DMS114 treated with DMSO at 0.1 percent for 48 hours (cell line): ENCODE data around the gene ASPG.

Experiments
- DNase-seq: peaks from one replicate; lab custom pipeline; 2025; ENCODE audit not compliant: unreplicated experiment; lab: John Stamatoyannopoulos, UW

The ASPG gene

DNA sequence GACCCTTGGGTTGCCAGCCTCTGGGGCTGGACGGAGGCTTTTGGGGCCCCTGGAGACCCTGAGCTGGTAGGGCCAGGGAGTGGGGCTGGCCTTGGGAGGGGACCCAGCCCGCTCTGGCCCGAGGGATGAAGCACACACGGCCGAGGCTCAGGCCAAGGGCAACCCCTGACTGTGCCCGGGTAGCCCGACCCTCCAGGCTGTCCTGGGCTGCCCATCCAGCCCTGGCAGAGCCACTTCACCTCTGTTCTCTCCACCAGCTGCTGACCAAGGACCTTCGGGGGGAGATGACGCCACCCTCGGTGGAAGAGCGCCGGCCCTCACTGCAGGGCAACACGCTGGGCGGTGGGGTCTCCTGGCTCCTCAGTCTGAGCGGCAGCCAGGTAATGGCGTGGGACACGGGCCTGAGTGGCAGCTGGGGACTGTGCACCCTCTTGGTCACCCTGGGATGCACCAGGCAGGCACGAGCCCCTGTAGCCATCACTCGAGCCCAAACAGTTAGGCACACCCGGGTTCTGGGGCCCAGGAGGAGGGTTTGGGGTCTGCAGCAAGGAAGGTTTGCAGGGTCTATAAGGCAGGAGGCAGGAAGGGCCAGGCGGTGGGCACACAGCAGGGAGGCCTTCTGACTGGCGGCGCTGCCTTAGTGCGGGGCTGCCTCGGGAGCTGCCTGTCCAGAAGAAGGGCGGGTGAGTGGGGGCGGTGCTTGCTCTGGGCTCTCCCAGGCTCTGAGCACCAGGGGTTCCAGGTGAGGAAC, 19.7 kb downstream of the ASPG start:
- DNase-seq: no peak

DNA sequence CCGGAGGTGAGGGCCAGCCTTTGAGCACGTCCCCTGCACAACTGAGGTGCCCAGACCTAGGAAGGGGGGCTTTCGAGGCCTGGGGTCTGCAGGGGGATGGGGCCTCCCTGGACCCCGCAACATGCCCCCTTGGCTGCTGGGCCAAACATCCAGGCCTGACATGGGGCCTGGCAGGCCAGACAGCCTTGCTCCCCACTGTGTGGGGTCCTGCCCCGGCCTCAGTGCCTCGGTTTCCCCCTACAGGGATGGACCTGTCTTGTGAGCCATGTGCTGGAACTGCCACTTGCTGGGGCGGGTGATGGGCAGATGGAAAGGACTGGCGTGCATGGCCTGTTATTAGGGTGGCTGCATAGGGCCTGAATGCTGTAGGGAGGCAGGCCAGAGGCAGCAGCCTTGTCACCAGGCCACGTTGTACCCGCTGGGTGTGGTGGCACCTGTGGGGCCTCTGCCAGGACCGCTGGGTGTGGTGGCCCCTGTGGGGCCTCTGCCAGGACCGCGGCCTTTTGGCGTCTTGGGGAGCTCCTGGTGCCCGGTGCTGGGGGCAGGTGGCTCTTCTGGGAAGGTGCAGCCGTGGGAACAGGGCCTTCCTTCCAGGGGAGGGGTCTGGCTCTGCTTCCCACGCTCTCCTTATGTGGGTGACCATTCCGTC, 20.4 kb downstream of the ASPG start:
- no peak for DNase-seq

DNA sequence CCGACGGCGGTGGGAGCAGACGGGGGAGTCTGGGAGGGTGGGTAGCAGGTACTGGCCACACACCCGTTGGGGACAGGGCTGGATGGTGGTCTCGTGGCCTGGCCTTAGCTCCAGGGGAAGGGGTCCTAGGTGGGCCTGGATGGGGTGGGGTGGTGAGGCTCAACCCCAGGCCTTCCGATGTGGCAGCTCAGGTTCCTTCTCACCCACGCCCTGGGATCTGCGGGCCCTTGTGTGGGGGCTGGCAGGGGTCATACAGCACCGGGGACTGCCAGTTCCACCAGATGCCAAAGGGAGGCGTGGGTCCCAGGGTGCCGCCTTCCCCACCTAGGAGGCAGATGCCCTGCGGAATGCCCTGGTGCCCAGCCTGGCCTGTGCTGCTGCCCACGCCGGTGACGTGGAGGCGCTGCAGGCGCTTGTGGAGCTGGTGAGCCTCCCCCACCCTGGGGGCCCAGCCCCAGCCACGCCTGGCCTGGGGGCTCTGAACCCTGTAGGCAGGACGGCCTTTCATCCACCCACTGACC, 21.0 kb downstream of the ASPG start:
- DNase-seq: no peak

DNA sequence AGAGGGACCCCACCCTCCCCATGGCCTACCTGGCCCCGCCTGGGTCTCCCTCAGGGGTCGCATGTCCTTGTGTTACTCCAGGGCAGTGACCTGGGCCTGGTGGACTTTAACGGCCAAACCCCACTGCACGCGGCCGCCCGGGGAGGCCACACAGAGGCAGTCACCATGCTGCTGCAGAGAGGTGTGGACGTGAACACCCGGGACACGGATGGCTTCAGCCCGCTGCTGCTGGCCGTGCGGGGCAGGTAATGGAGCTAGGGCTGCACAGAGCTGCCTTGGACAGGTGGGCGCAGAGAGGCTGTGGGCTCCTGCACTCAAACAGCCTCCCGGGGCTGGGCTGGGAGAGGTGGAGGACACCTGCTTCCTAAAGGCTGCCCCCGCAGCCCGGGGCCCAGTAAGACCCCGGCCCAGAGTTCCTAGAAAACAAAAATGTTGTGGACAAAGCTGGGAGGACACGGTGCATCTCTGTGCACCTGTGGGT, 21.6 kb downstream of the ASPG start:
- DNase-seq: no peak

DNA sequence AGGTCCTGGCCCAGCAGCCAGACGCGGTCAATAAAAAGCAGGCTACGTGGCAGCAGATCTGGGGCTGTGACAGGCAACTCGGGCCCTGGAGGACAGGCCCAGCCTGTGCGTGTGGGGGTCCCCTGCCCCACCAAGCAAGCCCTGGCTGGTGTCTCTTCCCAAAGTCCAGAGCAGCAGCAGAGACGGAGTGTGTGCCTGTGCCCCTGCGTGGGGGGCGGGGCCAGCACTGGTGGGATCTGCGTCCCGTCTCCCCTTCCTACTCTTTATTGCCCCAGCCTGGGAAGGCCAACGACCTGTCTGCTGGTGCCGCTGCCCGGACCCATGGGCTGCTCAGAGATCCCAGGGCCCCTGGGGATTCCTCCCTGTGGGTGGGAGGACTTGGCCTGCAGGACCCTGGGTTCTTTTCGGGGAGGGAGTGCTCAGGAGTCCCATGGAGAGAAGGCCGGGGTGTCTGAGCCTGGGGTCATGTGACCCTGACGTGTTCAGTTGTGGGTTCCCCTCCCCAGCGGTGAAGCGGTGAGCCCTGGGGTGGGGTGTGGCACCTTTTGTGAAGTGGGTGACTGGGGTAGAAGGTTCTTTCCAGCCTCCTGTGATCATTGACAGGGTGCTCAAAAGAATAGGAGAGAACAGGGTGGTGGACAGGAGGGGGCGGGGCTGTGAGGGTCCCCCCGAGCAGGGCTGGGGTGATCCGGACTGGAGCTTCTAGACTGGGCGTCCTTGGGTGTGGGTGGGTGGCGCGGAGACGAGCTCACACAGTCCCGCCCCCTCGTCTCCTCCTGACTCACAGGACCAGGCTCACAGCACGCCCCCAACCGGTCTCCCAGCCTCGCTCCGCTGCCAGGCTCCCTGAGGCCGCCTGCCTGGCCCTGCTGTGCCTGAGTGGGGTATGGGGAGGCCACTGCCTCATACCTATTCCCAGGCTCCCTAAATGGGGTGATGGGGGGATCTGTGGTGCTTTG, 22.4 kb downstream of the ASPG start:
- DNase-seq: no peak

DNA sequence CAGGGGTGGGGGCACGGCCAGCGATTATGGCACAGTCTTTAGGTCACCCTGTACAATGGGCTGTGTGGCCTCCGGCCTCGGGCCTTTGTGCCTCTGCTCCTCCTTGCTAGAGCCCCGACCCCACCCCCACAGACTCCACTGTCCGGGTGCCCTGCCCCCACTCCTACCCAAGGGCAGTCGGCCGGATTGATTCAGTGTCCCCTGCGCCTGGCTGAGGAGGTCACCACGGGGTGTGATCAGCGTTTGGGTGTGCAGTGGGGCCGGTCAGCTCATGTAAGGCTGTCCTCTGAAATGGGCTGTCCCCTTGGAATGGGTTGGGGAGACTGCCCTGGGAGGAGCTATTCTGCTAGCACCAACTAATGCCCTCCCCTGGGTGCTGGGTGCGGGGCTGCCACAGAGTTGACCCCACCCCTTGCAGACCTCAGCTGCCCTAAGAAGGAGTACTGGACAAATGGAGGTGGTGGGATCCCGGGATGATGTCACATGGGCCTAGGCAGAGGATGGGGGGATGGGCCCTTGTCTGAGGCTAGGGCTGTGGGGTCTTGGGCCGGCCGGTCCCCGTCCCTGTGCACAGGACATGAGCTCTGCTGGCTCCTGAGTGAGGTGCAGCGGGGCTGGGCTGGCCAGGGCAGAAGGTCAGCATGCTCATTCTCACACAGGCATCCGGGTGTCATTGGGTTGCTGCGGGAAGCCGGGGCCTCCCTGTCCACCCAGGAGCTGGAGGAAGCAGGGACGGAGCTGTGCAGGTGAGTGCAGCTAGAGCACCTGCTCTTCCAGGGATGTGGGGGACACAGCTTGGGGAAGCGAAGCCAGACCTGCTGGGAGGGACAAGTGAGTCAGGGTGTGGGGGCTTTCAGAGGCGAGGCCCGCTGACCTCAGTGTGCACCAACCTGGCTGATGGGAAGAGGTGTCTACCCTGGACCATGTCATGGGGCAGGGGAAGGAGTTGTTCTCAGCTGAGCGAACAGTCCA, 23.4 kb downstream of the ASPG start:
- no peak for DNase-seq

DNA sequence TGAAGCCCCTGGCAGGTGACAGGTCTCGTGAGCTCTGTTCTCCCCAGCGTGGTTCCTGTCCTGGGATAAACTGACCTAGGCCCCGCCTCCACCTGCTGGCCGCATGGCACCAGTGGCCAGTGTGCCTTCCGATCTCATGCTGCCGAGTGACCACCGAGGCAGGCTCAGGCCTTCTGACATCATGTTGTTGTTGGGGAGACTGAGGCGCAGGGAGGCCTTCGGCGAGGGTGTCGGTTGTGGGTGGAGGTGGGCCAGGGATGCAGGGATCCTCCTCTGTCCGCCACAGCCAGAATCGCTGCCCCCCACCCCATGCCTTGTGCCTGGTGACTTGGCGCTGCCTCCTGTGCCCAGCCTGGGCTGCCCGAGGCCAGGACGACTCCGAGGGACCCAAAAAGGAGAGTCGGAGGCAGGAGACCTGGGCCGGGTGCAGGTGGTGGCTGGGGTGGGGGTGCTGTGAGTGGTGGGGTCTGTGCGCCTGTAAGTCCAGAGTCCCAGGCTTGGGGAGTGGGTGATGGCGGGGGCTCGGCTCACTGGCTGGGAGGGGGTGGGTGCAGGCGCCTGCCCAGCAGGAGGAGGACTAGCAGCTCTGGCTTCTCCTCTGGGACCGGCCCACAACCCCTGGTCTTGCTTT, 24.3 kb downstream of the ASPG start:
- no peak for DNase-seq

DNA sequence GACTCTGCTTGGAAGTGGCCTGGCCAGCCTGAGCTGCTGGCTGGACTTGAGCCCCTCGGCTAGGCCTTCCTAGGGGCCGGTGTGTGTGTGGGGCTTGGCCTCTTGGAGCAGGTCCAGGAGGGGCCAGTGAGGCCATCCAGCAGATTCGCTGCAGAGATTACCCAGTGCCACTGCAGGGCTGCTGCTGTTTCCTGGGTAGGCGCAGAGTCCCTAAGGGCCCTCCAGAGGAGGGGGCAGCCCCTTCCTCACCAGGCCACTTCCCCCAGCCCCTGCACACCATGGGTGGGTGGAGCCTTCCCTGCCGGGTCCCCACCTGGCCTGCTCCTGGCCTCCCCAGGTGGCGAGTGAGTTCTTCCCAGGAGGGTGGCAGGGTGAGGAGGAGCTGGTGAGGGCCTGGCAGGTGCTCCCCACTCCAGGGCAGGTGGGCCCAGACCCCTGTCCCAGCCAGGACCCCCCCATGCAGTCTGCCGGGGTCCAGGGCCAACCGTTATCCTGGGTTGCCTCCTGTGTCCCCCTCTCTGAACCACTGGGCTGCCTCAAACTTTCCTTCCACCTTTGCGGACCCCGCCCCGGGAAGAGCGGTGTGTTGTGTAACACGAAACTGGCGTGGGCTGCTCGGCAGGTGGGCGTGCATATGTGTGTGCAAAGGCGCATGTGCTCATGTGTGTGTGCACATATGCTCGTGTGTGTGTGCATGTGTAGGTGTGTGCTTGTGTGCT, 25.1 kb downstream of the ASPG start:
- DNase-seq: no peak

DNA sequence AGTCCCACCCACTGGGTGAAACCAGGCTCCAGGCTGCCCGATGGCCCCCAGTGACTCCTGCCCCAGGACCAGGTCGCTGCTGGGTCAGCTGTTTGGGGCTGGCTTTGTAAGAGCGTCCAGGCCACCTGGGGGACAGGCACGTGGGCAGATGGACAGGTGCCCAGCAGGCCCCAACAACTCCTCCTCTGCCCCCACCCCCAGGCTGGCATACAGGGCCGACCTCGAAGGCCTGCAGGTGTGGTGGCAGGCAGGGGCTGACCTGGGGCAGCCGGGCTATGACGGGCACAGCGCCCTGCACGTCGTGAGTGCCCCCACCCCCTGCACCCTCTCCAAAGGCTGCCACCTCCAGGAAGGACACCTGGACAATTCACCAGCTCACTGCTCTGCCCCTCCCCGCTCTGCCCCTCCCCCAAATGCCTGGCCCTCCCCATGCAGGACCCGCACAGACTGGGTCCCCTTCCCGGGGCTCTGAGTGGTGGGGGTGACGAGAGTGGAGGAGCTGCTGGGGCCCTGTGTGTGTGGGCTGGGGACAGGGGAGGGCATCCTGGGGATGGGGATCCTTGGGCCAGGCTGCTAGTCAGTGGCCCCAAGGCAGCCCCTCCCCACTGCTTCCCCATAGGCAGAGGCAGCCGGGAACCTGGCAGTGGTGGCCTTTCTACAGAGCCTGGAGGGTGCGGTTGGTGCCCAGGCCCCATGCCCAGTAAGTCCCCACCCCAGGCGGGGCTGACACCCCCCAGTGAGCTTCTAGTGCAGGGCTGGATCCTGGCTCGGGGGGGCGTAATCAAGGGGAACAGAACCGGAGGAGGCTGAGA, 26.0 kb downstream of the ASPG start:
- DNase-seq: no peak

DNA sequence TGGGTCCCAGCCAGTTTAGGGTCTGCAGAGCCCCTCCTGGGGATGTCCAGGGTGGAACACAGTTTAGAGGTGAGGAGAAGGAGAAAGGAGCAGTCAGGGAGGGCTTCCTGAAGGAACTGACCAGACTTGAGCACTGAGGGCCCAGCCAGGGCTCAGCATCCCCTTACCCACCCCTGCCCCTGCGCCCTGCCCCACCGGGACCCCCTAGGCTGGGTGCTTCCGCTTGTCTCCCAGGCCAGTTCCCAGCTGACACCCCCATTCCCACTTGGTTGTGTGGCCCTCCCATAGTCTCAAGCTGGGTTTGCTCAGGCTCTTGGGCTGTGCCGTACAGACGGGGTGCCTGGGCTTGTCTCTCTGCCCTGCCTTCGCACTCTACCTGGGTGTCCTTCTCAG, 26.6 kb downstream of the ASPG start:
- no peak for DNase-seq

DNA sequence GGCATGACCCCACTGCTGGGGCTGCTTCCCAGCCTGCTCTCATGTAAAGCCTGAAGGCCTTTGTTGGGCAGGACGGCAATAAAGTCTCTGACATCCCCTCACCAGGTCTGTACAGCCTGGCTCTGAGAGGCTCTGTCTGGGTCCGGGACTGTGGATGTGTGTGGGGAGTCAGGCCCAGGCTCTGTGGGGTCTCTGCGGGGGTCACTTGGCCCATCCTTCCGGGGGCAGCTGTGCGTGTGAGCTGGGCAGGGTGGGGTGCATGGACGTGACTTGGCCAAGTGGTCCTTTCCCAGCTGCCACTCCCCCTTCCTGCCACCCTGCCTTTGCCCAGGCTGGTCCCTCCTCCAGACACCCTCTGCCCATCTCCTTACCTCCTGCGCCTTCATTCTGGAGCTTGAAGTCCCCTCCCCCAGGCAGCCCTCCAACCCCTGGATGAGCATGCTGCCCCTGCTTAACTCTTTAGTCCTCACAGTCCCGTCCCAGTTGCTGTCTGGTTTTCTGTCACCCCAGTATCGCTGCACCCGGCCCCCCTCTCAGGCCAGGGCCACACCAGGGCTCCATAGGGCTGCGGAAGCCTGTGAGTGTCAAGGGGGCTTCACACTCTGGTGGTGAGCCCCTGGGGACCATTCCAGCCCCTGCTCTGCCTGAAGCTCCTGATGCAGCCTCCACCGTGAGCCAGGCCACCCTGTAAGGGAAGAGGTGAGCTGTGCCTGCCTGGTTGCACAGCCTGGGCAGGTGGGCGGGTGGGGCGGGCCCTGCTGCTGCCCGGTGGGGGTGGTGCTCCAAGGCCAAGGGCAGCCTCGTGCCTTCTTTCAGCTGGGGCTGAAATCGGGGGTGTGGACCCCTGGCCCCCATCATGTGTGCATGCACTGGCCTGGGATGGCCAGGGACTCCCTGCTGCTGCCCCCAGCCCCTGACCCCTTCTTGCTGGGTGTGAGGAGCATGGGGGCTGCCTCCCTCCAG, 27.4 kb downstream of the ASPG start:
- no peak for DNase-seq

DNA sequence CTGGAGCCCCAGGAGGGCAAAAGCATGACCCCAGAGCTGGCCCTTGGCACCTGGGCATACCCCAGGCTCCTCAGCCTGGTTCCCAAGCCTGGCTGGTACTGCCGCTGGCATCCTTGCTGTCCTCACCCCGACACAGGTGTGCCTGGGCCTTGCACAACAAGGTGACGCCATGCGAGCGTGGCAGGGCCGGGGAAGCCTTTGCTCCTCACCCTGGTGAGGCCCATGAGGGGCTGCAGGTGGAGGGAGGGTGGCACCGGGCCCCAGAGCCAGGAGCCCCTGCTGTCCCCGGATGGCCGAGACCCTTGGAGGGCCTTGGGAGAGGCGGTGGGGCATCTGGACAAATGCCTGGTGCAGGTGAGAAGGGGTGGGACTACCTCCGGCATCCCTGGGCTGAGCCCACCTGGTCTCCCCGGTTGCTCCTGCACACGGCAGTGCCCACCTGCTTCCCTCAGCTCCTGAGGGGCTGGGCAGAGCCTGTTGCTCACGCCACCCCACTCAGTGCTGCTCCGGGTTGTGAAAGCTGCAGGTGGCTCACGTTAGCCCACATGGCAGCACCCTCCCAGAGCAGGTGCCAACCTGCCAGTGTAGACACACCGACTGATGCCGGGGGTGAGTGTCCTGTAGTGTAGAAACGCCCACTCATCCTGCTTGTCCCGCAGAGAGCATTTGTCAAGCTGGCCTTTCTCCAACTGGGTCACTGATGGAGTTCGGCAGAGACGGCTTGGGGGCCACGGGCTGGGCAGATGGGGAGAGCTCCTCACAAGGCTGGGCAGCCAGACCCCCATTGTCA, 28.3 kb downstream of the ASPG start:
- no peak for DNase-seq

DNA sequence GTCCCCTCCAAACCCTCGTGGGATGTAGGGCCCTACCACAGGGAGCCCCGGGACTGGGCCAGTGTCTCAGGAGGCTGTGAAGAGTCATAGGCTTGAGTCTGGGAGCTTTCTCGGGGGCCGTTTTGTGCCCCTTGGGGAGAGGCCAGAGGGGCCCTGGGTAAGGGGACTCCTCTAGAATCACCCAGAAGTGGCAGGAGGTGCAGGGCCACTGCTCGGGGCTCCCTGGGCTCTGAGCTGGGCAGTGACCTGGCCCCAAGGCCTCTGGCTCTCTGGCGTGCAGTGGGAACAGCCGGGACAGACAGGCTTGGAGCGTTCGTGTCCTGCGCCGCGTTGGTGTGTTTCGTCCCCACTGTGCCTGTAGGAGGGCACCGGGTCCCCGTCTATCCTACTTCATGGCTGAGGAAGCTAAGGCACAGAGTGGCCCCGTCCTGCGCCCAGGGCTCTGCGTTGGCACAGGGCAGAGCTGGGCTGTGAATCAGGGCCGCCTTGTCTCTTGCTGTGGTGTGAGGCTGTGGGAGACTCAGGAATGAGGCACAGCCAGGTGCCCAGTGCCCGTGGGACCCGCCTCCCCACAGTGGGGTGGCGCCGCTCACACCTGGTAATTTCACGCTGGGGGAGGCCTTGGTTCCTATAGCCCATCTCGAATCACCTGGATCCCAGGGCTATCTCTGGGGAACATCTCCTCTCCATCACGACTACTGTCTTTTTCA, 29.1 kb downstream of the ASPG start:
- no peak for DNase-seq

DNA sequence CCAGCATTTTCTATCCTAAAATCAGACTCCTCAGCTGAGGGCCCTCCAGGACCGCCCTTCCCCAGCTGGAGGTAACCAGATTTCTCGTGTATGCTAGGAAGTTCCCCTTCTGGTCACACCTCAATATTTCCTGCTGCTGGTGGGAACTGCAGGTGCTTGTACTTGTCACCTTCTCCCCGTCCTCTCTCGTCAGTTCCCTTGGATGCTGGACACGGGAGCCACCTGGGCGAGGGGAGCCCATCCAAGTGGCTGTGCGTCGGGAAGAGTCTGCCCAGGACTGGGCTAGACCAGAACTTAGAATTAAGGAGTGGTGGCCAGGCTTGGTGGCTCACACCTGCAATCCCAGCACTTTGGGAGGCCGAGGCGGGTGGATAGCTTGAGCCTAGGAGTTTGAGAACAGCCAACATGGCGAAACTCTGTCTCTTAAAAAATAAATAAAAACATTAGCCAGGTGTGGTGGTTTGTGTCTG, 29.7 kb downstream of the ASPG start:
- no peak for DNase-seq

DNA sequence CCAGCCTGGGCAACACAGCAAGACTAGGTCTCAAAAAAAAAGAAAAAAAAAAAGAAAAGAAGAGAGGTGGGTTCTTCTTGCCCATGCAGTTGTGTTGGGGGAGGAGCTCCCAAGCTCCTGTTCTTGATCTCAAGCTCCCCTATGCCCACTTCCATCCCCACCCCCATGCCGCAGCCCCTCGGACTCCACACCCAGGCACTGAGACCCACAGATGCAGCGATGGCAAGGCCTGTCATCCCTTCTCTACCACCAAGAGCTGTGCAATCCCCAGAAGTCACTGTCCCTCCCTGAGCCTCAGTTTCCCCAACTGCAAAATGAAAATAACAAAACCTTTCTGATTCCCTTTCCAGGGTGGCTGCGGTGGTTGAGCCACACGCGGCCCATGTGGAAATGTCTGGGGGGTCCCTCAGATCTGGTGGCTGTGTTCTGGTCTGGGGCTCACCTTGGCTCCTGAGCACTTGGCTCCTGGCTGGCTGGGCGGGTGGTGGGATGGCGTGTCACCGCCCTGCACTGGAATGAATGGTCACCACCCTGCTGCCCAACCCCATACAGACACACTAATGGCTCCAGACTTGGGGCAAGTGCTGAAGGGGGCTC, 30.3 kb downstream of the ASPG start:
- DNase-seq: no peak
